ENCODE results near the gene LIPT2.

LIPT2 gene

DNA sequence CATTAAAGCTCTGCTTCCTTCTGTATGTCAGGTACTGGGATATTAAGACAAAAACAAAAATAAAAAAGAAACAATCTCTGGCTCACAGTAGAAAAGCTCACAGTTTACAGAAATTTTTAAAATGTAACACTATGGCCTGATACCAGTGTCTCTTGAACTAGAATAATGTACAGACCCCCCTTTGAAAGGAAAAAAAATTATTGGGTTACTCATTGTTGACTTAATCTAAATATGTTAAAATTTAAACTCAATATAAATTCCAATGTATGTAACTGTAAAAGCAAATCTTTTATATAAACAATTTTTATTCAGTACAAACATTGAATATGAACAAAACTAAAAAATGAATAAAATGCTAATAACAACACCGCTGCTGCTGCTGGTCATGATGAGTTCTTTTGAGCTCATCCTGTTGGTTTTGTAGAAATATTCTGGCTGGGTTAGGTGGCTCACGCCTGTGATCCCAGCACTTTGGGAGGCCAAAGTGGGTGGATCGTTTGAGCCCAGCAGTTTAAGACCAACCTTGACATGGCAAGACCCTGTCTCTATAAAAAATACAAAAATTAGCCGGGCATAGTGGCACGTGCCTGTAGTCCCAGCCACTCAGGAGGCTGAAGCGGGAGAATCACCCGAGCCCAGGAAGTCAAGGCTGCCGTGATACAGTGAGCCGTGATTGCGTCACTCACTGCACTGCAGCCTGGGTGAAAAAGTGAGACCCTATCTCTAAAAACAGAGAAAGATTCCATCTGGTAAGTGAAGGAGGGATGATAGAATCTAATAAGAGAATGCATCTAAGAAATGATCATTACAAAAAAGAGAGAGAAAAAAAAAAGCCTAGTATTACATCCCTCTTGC lies 14.4 kb downstream of the LIPT2 start (continued):
- TF ChIP-seq, protein P1, sequence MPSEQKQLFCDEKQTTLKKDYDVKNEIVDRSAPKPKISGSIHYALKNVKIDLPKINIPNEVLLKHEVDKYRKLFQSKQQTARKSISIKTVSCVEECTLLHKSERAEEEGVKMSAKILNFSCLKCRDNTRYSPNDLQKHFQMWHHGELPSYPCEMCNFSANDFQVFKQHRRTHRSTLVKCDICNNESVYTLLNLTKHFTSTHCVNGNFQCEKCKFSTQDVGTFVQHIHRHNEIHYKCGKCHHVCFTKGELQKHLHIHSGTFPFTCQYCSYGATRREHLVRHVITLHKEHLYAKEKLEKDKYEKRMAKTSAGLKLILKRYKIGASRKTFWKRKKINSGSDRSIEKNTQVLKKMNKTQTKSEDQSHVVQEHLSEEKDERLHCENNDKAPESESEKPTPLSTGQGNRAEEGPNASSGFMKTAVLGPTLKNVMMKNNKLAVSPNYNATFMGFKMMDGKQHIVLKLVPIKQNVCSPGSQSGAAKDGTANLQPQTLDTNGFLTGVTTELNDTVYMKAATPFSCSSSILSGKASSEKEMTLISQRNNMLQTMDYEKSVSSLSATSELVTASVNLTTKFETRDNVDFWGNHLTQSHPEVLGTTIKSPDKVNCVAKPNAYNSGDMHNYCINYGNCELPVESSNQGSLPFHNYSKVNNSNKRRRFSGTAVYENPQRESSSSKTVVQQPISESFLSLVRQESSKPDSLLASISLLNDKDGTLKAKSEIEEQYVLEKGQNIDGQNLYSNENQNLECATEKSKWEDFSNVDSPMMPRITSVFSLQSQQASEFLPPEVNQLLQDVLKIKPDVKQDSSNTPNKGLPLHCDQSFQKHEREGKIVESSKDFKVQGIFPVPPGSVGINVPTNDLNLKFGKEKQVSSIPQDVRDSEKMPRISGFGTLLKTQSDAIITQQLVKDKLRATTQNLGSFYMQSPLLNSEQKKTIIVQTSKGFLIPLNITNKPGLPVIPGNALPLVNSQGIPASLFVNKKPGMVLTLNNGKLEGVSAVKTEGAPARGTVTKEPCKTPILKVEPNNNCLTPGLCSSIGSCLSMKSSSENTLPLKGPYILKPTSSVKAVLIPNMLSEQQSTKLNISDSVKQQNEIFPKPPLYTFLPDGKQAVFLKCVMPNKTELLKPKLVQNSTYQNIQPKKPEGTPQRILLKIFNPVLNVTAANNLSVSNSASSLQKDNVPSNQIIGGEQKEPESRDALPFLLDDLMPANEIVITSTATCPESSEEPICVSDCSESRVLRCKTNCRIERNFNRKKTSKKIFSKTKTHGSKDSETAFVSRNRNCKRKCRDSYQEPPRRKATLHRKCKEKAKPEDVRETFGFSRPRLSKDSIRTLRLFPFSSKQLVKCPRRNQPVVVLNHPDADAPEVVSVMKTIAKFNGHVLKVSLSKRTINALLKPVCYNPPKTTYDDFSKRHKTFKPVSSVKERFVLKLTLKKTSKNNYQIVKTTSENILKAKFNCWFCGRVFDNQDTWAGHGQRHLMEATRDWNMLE (tag by site-specific recombination; conservative IDR thresholded peaks at IDR 0.05; ENCODE audit: low read depth), result no peak
- TF ChIP-seq ZNF561 (tag by site-specific recombination; IDR thresholded peaks at IDR 0.05; ENCODE audit: borderline replicate concordance), result no peak

GRCh38 chr11:74476536-74476935 lies 17.0 kb downstream of the LIPT2 start:
- CTCF ChIA-PET, result no interaction called here
- POLR2A ChIA-PET, result interaction anchor here (1.1 kb wide), 1 partner anchor 17 kb away, joined by 9 read pairs; the partner anchor contains the start of gene LIPT2

GRCh38 chr11:74474316-74474715 lies 19.2 kb downstream of the LIPT2 start:
- Histone ChIP-seq H3K27ac (ENCODE audit: extremely low read depth, low read depth, low read length) (no peak overlapping the region), H3K36me3 (ENCODE audit: control insufficient read depth in 2 of 2, insufficient read depth in 1 of 2, low read length in 2 of 2) (no peaks in the 10 kb centered on the region), H3K9me3 (ENCODE audit: control insufficient read depth, insufficient read depth, low read depth, low read length) (no peaks in the 10 kb centered on the region), H3K4me3 (ENCODE audit: low read depth, low read length) (no peak overlapping the region), H3K4me1 (ENCODE audit: control insufficient read depth, insufficient read depth, low read length) (no peaks in the 10 kb centered on the region)
- CTCF ChIA-PET, result interaction anchor here (0.6 to 0.7 kb wide), 2 partner anchors 24 to 102 kb away, joined by 3 read pairs; no protein-coding TSS in a partner anchor
- TF ChIP-seq ZNF837 (tag by site-specific recombination; IDR thresholded peaks at IDR 0.05) (no peak), SETDB1 (IDR thresholded peaks at IDR 0.05; ENCODE audit: insufficient read length, low read length) (no peak), MEIS1 (CRISPR knock-in tag; IDR thresholded peaks at IDR 0.05; ENCODE audit: borderline replicate concordance) (no peak), SP7 (tag by site-specific recombination; IDR thresholded peaks at IDR 0.05) (no peak), ZNF292 (tag by site-specific recombination; IDR thresholded peaks at IDR 0.05; ENCODE audit: borderline replicate concordance, low read depth) (no peak), ZNF324 (tag by site-specific recombination; IDR thresholded peaks at IDR 0.05) (no peak), ZNF624 (tag by site-specific recombination; IDR thresholded peaks at IDR 0.05) (no peak), ZNF248 (tag by site-specific recombination; IDR thresholded peaks at IDR 0.05) (no peak), ZFHX2 (tag by site-specific recombination; conservative IDR thresholded peaks at IDR 0.05) (no peak), ZFP69B (tag by site-specific recombination; IDR thresholded peaks at IDR 0.05) (no peak), ZNF660 (tag by site-specific recombination; IDR thresholded peaks at IDR 0.05) (no peak), ZNF76 (tag by site-specific recombination; IDR thresholded peaks at IDR 0.05; ENCODE audit: borderline replicate concordance, low read depth) (no peak), ZNF626 (tag by site-specific recombination; IDR thresholded peaks at IDR 0.05) (no peak), ZNF677 (tag by site-specific recombination; IDR thresholded peaks at IDR 0.05) (no peak), ZBTB8A (tag by site-specific recombination; IDR thresholded peaks at IDR 0.05) (no peak), ZXDB (tag by site-specific recombination; IDR thresholded peaks at IDR 0.05) (no peak)
- POLR2A ChIA-PET, result no interaction called here

More at GRCh38 chr11:74476536-74476935, 17.0 kb downstream of the LIPT2 start:
- no peak overlapping the region for H3K4me3 ChIP-seq (ENCODE audit: low read depth, low read length)
- H3K4me1 ChIP-seq (ENCODE audit: control insufficient read depth, insufficient read depth, low read length), result no peaks in the 10 kb centered on the region
- H3K36me3 ChIP-seq (ENCODE audit: control insufficient read depth in 2 of 2, insufficient read depth in 1 of 2, low read length in 2 of 2), result no peaks in the 10 kb centered on the region
- H3K9me3 ChIP-seq (ENCODE audit: control insufficient read depth, insufficient read depth, low read depth, low read length), result no peaks in the 10 kb centered on the region
- H3K27ac ChIP-seq (ENCODE audit: extremely low read depth, low read depth, low read length), result no peak overlapping the region
- TF ChIP-seq, protein P2, sequence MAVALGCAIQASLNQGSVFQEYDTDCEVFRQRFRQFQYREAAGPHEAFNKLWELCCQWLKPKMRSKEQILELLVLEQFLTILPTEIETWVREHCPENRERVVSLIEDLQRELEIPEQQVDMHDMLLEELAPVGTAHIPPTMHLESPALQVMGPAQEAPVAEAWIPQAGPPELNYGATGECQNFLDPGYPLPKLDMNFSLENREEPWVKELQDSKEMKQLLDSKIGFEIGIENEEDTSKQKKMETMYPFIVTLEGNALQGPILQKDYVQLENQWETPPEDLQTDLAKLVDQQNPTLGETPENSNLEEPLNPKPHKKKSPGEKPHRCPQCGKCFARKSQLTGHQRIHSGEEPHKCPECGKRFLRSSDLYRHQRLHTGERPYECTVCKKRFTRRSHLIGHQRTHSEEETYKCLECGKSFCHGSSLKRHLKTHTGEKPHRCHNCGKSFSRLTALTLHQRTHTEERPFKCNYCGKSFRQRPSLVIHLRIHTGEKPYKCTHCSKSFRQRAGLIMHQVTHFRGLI (tag by site-specific recombination; IDR thresholded peaks at IDR 0.05), result no peak
- TF ChIP-seq ZNF596 (tag by site-specific recombination; IDR thresholded peaks at IDR 0.05), result no peak
- TF ChIP-seq, protein P3, sequence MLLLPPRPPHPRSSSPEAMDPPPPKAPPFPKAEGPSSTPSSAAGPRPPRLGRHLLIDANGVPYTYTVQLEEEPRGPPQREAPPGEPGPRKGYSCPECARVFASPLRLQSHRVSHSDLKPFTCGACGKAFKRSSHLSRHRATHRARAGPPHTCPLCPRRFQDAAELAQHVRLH (tag by site-specific recombination; IDR thresholded peaks at IDR 0.05), result no peak
- TF ChIP-seq MZF1 (tag by site-specific recombination; IDR thresholded peaks at IDR 0.05; ENCODE audit: borderline replicate concordance), result no peak
- no peak for TF ChIP-seq ZNF24 (tag by site-specific recombination; IDR thresholded peaks at IDR 0.05)
- no peak for TF ChIP-seq ZNF366 (tag by site-specific recombination; conservative IDR thresholded peaks at IDR 0.05)
- no peak for TF ChIP-seq ZFP69B (tag by site-specific recombination; IDR thresholded peaks at IDR 0.05)
- no peak for TF ChIP-seq TCF7L2 (IDR thresholded peaks at IDR 0.05; ENCODE audit: borderline replicate concordance, low read depth, low read length)
- TF ChIP-seq ZNF658 (tag by site-specific recombination; IDR thresholded peaks at IDR 0.05), result no peak
- TF ChIP-seq ZNF426 (tag by site-specific recombination; IDR thresholded peaks at IDR 0.05), result no peak
- no peak for TF ChIP-seq ZNF610 (tag by site-specific recombination; IDR thresholded peaks at IDR 0.05; ENCODE audit: borderline replicate concordance)
- TF ChIP-seq GFI1B (tag by site-specific recombination; IDR thresholded peaks at IDR 0.05), result no peak
- TF ChIP-seq ZNF138 (tag by site-specific recombination; IDR thresholded peaks at IDR 0.05; ENCODE audit: borderline replicate concordance), result no peak
- TF ChIP-seq BCL11A (tag by site-specific recombination; IDR thresholded peaks at IDR 0.05; ENCODE audit: low read depth), result no peak
- no peak for TF ChIP-seq SP7 (tag by site-specific recombination; IDR thresholded peaks at IDR 0.05)

Measured in HEK293 (cell line).